ENCODE results near the gene CCDC3. TPM values are rescaled to one million over a fixed set of nuclear protein-coding genes. Genes with fewer than 3 reads are reported as not detected.
A peak's percentile ranks its signal among the peaks of the same experiment; 100 is the strongest.

Gene CCDC3
- total and polyA plus RNA-seq, 2 of the 4 experiments (the other 2 are of a cell fraction): 0.29 to 0.36 TPM

- CTCF ChIA-PET: no interaction called here
- dilution Hi-C loops (cut with HindIII; ENCODE audit: low sequenced_read_pairs, unreplicated experiment) (no loop called here), in situ Hi-C loops (cut with MboI; ENCODE audit: low sequenced_read_pairs) (no loop called here)
Observed at GRCh38 chr10:12958546-12959110, 42.9 kb downstream of the CCDC3 start.

More at GRCh38 chr10:12958546-12959110, 42.9 kb downstream of the CCDC3 start:
- Histone ChIP-seq H3K4me3 (ENCODE audit: insufficient read depth, low read depth, low read length) (no peak overlapping the region), H2AFZ (replicated peaks; ENCODE audit: low read length, poor library complexity) (no peak overlapping the region), H3K79me1 (ENCODE audit: low read depth in 1 of 2, low read length in 2 of 2) (no peaks in the 10 kb centered on the region), H3K4me2 (ENCODE audit: low read depth, low read length) (no peak overlapping the region), H3K4ac (ENCODE audit: low read depth, low read length) (no peak overlapping the region), H3K36me3 (ENCODE audit: control insufficient read depth, insufficient read depth, low read length) (no peaks in the 10 kb centered on the region), H3K9me3 (ENCODE audit: control insufficient read depth, insufficient read depth, low read length) (no peaks in the 10 kb centered on the region; the same call in 1 of the 2 replicates), H4K5ac (ENCODE audit: low read depth, low read length) (no peak overlapping the region), H3K27ac (ENCODE audit: insufficient read depth, low read length) (no peak overlapping the region), H3K9ac (ENCODE audit: low read depth, low read length) (no peak overlapping the region), H2AK9ac (replicated peaks; ENCODE audit: low read depth, low read length, poor library complexity) (peak overlapping the region; percentile 59), H3K14ac (replicated peaks; ENCODE audit: low read depth, low read length) (no peak overlapping the region), H2BK5ac (ENCODE audit: low read depth, low read length, poor library complexity, severe bottlenecking) (no peak overlapping the region), H4K20me1 (ENCODE audit: insufficient read depth, low read length) (no peaks in the 10 kb centered on the region; the same call in 1 of the 2 replicates), H2BK15ac (ENCODE audit: low read depth, low read length) (no peak overlapping the region), H3K27me3 (ENCODE audit: control insufficient read depth, insufficient read depth, low read length) (peaks cover 3% of the 10 kb centered on the region; the same call in 1 of the 2 replicates), H2AK5ac (ENCODE audit: low read depth, low read length) (no peak overlapping the region), H3K23ac (ENCODE audit: low read depth, low read length) (no peak overlapping the region), H2BK120ac (ENCODE audit: low read depth, low read length) (no peak overlapping the region), H2BK20ac (ENCODE audit: low read depth, low read length) (no peak overlapping the region), H3K4me1 (ENCODE audit: control insufficient read depth, insufficient read depth, low read length) (peaks cover 9% of the 10 kb centered on the region; the same call in 1 of the 2 replicates), H3K18ac (ENCODE audit: low read depth, low read length) (no peak overlapping the region), H4K91ac (ENCODE audit: insufficient read depth, low read depth, low read length) (no peak overlapping the region), H3K9me1 (ENCODE audit: insufficient read depth, low read length) (no peaks in the 10 kb centered on the region), H3K56ac (ENCODE audit: extremely low read depth, insufficient read depth, low read length) (no peak overlapping the region), H4K8ac (ENCODE audit: low read depth in 2 of 2, low read length in 2 of 2) (no peak overlapping the region)
- ATAC-seq (ENCODE audit: low read depth): no peak
- DNase-seq: no peak
- POLR2A ChIA-PET (ENCODE audit: unreplicated experiment): no interaction called here
- no CpG with 5 or more reads among the region's 5 CpGs for WGBS, 2 experiments (ENCODE audit: extremely low coverage in 2 of 2, insufficient read length in 1 of 2)
- no TSS peak for BruUV-seq (replicated peaks)
- intact Hi-C loops (cut with micrococcal nuclease): no loop called here
- TF ChIP-seq USF2 (IDR thresholded peaks at IDR 0.05; ENCODE audit: low read depth, low read length) (no peak), CTCF (conservative IDR thresholded peaks at IDR 0.05; ENCODE audit: low read depth, low read length) (no peak), FOS (IDR thresholded peaks at IDR 0.05; ENCODE audit: low read depth, low read length) (no peak), CHD1 (IDR thresholded peaks at IDR 0.05; ENCODE audit: low read depth, low read length) (no peak), RFX5 (IDR thresholded peaks at IDR 0.05; ENCODE audit: low read depth, low read length) (no peak), NFE2L2 (IDR thresholded peaks at IDR 0.05; ENCODE audit: low read depth, low read length) (no peak), RCOR1 (IDR thresholded peaks at IDR 0.05; ENCODE audit: insufficient replicate concordance, low read length) (no peak), MAZ (IDR thresholded peaks at IDR 0.05; ENCODE audit: borderline replicate concordance, low read depth, low read length) (no peak), RAD21 (IDR thresholded peaks at IDR 0.05; ENCODE audit: low read length) (no peak), ELK1 (IDR thresholded peaks at IDR 0.05; ENCODE audit: borderline replicate concordance, low read depth, low read length) (no peak), BHLHE40 (IDR thresholded peaks at IDR 0.05; ENCODE audit: low read depth, low read length) (no peak), SMC3 (IDR thresholded peaks at IDR 0.05; ENCODE audit: low read depth, low read length) (no peak), CEBPB (IDR thresholded peaks at IDR 0.05; ENCODE audit: low read depth, low read length) (no peak), MXI1 (IDR thresholded peaks at IDR 0.05; ENCODE audit: borderline replicate concordance, low read depth, low read length) (no peak), MAFK (IDR thresholded peaks at IDR 0.05; ENCODE audit: low read depth, low read length) (no peak), POLR2A (IDR thresholded peaks at IDR 0.05; ENCODE audit: low read depth, low read length) (no peak)
